NCI-H2196 (cell line): ENCODE measurements around the gene SMARCA2.

Source experiments
- DNase-seq: peaks from one replicate; lab custom pipeline; 2025; ENCODE audit not compliant: unreplicated experiment; lab: John Stamatoyannopoulos, UW

SMARCA2 gene

DNA sequence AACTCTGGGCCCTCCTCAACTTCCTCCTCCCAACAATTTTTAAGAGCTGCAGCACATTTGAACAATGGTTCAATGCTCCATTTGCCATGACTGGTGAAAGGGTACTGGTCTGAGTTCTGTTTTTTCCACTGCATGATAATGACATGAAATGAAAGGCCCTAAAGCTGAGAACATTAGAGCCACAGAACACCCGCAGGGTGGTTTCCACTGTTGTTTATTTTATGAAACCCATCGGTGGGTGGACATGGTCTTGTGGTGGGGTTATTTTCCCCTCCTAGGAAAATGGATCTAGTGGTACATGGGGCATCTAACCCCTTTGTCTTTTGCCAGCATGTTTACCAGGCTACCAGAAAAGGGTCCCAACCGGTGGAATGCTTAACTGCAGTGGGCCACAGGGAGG, 71.8 kb downstream of the SMARCA2 start:
- DNase-seq = no peak

DNA sequence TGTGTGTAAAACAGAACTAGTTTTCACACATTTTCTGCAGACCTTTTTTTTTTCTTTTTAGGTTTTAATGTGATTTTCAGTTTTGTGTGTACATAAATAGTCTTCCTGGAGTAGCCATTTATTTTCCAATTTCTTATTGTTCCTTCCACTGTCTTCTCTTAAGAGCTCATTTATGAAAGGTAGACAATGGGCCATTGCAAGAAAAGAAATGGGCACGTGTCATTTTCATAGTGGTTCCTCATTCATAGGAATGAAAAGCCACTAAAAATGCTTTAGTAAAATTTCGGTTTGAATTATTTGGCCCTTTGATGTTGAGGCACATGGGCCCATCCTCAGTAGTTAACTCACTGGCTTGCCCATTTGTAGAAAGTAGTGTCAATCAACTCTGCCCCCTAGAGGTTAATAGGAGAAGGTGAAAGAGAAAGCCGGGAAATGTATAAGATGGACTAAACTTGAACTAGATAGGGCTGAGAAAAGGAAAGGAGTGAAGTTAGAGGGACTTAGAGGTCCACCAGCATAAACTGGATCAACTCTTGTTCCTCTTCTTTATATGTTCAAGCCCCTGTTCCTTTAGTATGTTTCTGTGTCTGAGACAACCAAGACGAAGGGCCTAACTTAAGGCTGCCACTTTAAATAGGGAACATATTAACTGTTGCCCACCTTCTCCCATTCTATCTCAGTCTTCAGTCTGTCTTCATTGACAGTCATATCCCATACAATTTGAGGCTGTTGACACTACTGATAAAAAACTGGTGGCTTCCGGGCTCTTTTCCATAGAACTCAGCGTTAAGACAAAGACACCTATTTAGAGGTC, 72.6 kb downstream of the SMARCA2 start:
- peak; percentile 44 for DNase-seq

- DNase-seq = peak; percentile 34
Measured at GRCh38 chr9:2093920-2094597, 78.9 kb downstream of the SMARCA2 start.

DNA sequence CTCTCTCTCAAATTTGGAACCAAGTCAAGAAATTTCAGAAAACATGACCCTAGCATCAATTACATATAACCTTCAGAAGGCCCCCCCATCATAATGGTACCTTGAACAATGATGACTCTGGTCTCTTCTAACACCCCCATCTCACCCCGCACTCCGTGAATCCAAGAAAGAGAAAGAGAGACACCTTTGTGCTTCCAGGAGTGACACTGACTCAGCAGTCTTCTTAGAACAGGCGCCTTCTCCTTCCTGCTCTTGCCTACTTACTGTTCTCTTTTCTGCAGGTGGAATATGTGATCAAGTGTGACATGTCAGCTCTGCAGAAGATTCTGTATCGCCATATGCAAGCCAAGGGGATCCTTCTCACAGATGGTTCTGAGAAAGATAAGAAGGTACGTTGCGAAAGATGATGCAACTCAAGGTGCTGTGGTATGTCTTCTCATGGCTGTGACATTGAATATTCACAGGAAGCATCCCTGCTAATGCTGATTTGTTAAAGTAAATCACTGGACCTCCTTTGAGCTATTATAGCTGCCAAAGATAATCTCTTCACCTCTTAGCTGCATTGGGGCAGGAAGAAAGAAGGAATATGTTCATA, 81.3 kb downstream of the SMARCA2 start:
- DNase-seq = no peak

- no peak for DNase-seq
Measured at GRCh38 chr9:2106666-2107065, 91.5 kb downstream of the SMARCA2 start.

DNA sequence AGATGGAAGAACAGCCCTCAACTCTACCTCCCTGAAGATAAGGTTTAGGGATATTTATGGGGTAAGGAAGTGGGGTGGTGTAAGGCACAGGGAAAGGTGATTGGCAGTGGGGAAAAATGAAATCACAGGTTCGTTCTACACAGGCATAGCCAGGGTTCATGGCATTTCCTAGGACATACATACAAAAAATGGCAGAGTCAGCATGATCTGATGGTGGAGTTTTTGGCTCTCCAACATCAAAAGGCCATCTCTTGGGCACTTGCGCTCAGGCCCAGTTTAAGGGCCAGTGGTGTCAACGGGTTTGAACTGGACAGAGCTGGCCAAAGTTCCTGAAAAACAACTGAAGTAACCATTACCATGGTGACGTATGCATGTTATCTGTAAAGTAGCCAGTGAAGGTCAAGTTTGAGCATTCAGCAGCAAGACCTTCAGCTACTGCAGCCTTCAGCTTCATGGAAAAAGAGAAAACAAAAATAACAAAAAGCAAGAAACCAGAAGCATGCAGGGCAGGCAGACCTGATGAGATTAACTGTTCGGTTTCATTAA, 92.8 kb downstream of the SMARCA2 start:
- DNase-seq = no peak

- DNase-seq = no peak
Measured at GRCh38 chr9:2109069-2109650, 94.0 kb downstream of the SMARCA2 start.

DNA sequence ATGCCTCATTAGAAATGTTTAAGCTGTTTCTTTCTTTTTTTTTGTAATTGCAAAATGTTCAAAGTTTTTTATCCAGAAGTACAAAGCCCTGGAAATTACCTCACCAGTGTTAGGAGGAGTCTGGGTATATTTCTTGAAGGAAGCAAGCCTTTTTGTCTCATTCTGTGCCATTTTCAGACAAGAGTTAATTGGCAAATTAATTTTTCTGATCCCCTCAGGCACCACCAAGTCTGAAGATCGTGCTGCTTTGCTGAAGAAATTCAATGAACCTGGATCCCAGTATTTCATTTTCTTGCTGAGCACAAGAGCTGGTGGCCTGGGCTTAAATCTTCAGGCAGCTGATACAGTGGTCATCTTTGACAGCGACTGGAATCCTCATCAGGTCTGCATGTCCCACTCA, 94.9 kb downstream of the SMARCA2 start:
- no peak for DNase-seq

GRCh38 chr9:2116073-2116472, 100.9 kb downstream of the SMARCA2 start:
- no peak for DNase-seq

GRCh38 chr9:2117527-2117926, 102.4 kb downstream of the SMARCA2 start:
- DNase-seq = no peak

- no peak for DNase-seq
Measured at GRCh38 chr9:2119566-2119965, 104.4 kb downstream of the SMARCA2 start.

GRCh38 chr9:2120926-2121689, 106.0 kb downstream of the SMARCA2 start:
- no peak for DNase-seq

DNA sequence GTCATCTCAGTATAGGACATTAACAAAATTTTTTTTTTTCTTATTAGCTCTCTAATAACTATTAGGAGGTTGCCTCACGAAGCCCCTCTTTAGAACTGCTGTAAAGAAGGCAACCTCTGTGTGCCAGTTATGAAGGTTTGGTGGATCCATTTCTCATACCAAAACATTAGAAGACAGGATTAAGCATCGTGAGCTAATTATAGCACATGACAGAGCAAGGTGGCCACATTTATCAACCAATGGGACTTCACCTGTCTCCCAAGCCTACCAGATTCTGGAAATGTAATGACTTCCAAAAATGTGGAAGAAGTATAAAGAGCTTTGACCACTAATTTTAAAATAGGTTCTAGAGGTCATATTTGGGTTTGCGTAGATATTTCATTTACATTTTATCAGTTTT, 107.2 kb downstream of the SMARCA2 start:
- DNase-seq = no peak

DNA sequence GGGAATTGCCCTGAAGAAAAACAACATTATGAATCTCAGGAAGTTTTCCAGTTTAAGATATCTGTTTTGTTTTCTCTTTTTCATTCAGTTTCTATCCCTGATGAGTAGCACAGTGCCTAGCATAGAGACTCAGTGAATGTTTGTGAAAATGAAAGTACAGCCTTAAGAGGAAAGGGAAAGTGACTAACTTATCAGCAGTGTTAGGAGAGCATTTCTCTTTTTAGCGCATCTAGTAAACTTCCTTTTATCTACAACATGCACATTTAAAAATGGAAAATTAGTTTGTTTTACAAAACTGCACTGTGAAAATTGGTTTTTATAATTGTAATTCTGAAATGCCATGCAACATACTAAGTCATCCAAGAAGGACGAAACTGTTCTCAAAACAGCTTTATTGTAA, 110.8 kb downstream of the SMARCA2 start:
- no peak for DNase-seq

GRCh38 chr9:2126331-2126803, 111.2 kb downstream of the SMARCA2 start:
- DNase-seq = no peak

DNA sequence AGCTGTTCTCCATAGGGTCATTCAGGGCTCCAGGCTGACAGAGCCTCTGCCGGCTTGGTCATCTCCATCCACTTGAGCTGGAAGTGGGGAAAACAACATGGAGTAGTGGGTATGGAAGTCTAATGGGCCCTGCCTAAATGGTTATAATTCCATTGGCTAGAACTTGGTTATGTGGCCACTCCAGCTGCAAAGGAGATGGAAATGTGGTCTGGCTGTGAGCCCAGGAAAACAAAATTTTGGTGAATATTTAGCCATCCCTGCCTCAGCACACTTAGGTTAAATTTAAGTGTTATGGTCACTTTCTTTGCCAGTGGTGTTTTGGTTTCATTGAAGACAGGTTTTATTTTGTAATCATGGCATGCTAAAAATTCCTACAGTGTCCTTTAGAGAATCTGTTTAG, 112.3 kb downstream of the SMARCA2 start:
- DNase-seq = no peak

- no peak for DNase-seq
Measured at GRCh38 chr9:2128141-2128540, 113.0 kb downstream of the SMARCA2 start.

GRCh38 chr9:2128618-2129017, 113.5 kb downstream of the SMARCA2 start:
- no peak for DNase-seq

DNA sequence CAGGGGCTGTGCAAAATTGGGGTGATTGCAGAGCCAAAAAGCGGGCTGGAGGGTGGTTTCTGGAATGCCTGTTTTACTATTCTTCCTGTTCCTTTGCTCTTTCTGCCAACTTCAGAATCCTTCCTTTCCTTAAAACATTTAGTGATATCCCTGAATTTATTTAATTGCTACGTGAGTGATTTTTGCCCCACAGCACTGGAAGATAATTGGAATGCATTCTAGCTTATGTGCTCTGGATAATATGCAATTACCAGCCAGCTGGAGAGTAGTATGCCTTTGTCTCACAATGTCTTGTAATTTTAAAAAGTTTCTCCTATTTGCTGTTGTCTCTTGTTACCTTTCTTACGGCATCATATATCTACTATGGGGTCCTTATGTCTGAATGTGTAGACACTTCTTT, 115.8 kb downstream of the SMARCA2 start:
- DNase-seq = no peak

DNA sequence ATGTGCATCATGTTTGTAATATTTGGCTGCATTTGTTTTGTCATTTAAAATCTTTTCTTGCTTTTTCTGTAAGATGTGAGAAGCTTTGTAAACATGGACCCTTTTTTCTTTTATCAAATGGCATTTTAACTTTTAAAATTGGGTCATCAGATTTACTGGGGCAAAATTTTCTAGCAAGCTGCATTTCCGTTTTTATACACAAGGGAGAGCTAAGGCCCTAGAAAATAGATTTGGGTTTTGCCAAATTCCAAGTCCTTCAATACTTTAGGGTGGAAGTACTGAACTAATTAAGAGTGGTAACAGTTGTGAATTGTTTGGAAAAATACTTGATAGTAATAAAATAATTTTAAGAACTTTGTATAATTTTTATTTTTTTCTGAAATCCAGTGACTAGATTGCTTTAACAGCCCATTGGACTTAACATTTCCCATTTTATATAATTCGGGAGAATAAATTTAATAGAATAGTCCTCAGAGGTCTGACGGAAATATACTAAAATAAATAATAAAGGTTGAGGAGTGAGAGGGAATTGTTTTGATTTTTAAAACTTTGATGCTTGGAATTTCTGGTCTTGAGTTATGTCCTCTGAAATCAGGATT, 117.4 kb downstream of the SMARCA2 start:
- DNase-seq = peak; percentile 81
